ENCODE data around the gene KIAA1217. TPM values are rescaled to one million over a fixed set of nuclear protein-coding genes. Genes with fewer than 3 reads are reported as not detected.

KIAA1217 gene
- total RNA-seq, 1 donor from 2014 or later = 13.0 TPM

GRCh38 chr10:24261627-24262026 is 52.7 kb downstream of the KIAA1217 start:
- DNase-seq (ENCODE audit: low spot score in 2 of 2) = no peak
- Histone ChIP-seq H3K27me3 (no peaks in the 10 kb centered on the region), H3K36me3 (no peaks in the 10 kb centered on the region), H3K9me3 (no peaks in the 10 kb centered on the region), H3K4me1 (no peaks in the 10 kb centered on the region), H3K27ac (peak overlapping the region in 1 of 2 donors; percentile 40), H3K4me3 (no peak overlapping the region)
- intact Hi-C loops (cut with DNase I) = no loop called here
- TF ChIP-seq CTCF (IDR thresholded peaks at IDR 0.05) = no peak

- intact Hi-C loops (cut with DNase I) = no loop called here
- no peak for DNase-seq (ENCODE audit: low spot score in 2 of 2)
- Histone ChIP-seq H3K4me1 (no peaks in the 10 kb centered on the region), H3K27me3 (no peaks in the 10 kb centered on the region), H3K36me3 (no peaks in the 10 kb centered on the region), H3K27ac (no peak overlapping the region), H3K4me3 (no peak overlapping the region), H3K9me3 (no peaks in the 10 kb centered on the region)
- no peak for TF ChIP-seq CTCF (IDR thresholded peaks at IDR 0.05)
Observed at GRCh38 chr10:24262929-24263590, 54.1 kb downstream of the KIAA1217 start.

GRCh38 chr10:24269476-24269875 is 60.5 kb downstream of the KIAA1217 start:
- Histone ChIP-seq H3K36me3 (no peaks in the 10 kb centered on the region), H3K9me3 (no peaks in the 10 kb centered on the region), H3K27ac (no peak overlapping the region), H3K27me3 (no peaks in the 10 kb centered on the region), H3K4me1 (no peaks in the 10 kb centered on the region), H3K4me3 (no peak overlapping the region)
- intact Hi-C loops (cut with DNase I) = no loop called here
- no peak for DNase-seq (ENCODE audit: low spot score in 2 of 2)
- no peak for TF ChIP-seq CTCF (IDR thresholded peaks at IDR 0.05)

- Histone ChIP-seq H3K9me3 (no peaks in the 10 kb centered on the region), H3K4me1 (peaks cover 0 to 3% of the 10 kb centered on the region in 2 donors), H3K27me3 (no peaks in the 10 kb centered on the region), H3K36me3 (no peaks in the 10 kb centered on the region), H3K27ac (no peak overlapping the region), H3K4me3 (no peak overlapping the region)
- TF ChIP-seq CTCF (IDR thresholded peaks at IDR 0.05) = no peak
- intact Hi-C loops (cut with DNase I) = no loop called here
- DNase-seq (ENCODE audit: low spot score in 2 of 2) = no peak
Observed at GRCh38 chr10:24272374-24272773, 63.4 kb downstream of the KIAA1217 start.

GRCh38 chr10:24277277-24277676 is 68.3 kb downstream of the KIAA1217 start:
- H3K27me3 ChIP-seq = no peaks in the 10 kb centered on the region
- peaks cover 0 to 3% of the 10 kb centered on the region in 2 donors for H3K4me1 ChIP-seq
- H3K27ac ChIP-seq = peak overlapping the region; percentile 68 to 80
- H3K36me3 ChIP-seq = no peaks in the 10 kb centered on the region
- TF ChIP-seq CTCF (IDR thresholded peaks at IDR 0.05) = no peak
- intact Hi-C loops (cut with DNase I) = no loop called here
- DNase-seq (ENCODE audit: low spot score in 2 of 2) = no peak
- H3K9me3 ChIP-seq = no peaks in the 10 kb centered on the region
- no peak overlapping the region for H3K4me3 ChIP-seq
